ENCODE data around the gene CC2D1A. TPM values are rescaled to one million over a fixed set of nuclear protein-coding genes. Genes with fewer than 3 reads are reported as not detected.

The CC2D1A gene
- total and polyA plus RNA-seq, 2 experiments from 2014 or later: 15.8 to 20.6 TPM

- peak overlapping the region; percentile 21 for H2AFZ ChIP-seq
- H4K20me1 ChIP-seq (ENCODE audit: insufficient read depth): no peaks in the 10 kb centered on the region
- peak overlapping the region; percentile 92 for H3K9ac ChIP-seq
- peaks cover 5% of the 10 kb centered on the region; the same call in 1 of the 2 replicates for H3K79me2 ChIP-seq (ENCODE audit: insufficient read depth)
- no peak for TF ChIP-seq EZH2phosphoT487 (IDR thresholded peaks at IDR 0.05; ENCODE audit: insufficient read depth, low read depth)
- TF ChIP-seq EZH2 (IDR thresholded peaks at IDR 0.05; ENCODE audit: insufficient read depth, poor library complexity, severe bottlenecking): no peak
- H3K9me3 ChIP-seq (ENCODE audit: low read depth): no peaks in the 10 kb centered on the region
- H3K27me3 ChIP-seq (replicated peaks; ENCODE audit: insufficient read depth): no peaks in the 10 kb centered on the region
- no peaks in the 10 kb centered on the region for H3K9me2 ChIP-seq (ENCODE audit: insufficient read depth)
- peak; percentile 58 for DNase-seq
- H3K4me1 ChIP-seq (ENCODE audit: insufficient read depth): peaks cover 8% of the 10 kb centered on the region
- peak overlapping the region; percentile 80 for H3K4me2 ChIP-seq (ENCODE audit: unreplicated experiment)
- H3K4me3 ChIP-seq: peak overlapping the region; percentile 71
- in situ Hi-C loops (cut with MboI): loop anchor here (10.0 kb wide), 1 partner anchor 77 kb away; no protein-coding TSS in a partner anchor
- peaks cover 36% of the 10 kb centered on the region for H3F3A ChIP-seq (ENCODE audit: insufficient read depth)
- peak overlapping the region; percentile 97 for H3K27ac ChIP-seq
- 2 to 4% methylated on average over 10 to 11 of the region's 11 CpGs for WGBS, 2 experiments (ENCODE audit: low coverage in 1 of 2, low lambda C conversion rate in 2 of 2, missing lambda C conversion rate in 2 of 2)
- H3K36me3 ChIP-seq (ENCODE audit: low read depth): no peaks in the 10 kb centered on the region
These were observed 44.6 kb upstream of the CC2D1A start for GRCh38 chr19:13861392-13861713.

GRCh38 chr19:13861714-13862531 lies 44.1 kb upstream of the CC2D1A start:
- H3K4me1 ChIP-seq (ENCODE audit: insufficient read depth): peaks cover 8% of the 10 kb centered on the region
- H3K9me2 ChIP-seq (ENCODE audit: insufficient read depth): no peaks in the 10 kb centered on the region
- H4K20me1 ChIP-seq (ENCODE audit: insufficient read depth): no peaks in the 10 kb centered on the region
- TF ChIP-seq EZH2 (IDR thresholded peaks at IDR 0.05; ENCODE audit: insufficient read depth, poor library complexity, severe bottlenecking) (no peak), EZH2phosphoT487 (IDR thresholded peaks at IDR 0.05; ENCODE audit: insufficient read depth, low read depth) (no peak)
- H3K79me2 ChIP-seq (ENCODE audit: insufficient read depth): peaks cover 5% of the 10 kb centered on the region; the same call in 1 of the 2 replicates
- H3F3A ChIP-seq (ENCODE audit: insufficient read depth): peaks cover 36% of the 10 kb centered on the region
- no peaks in the 10 kb centered on the region for H3K27me3 ChIP-seq (replicated peaks; ENCODE audit: insufficient read depth)
- H3K9me3 ChIP-seq (ENCODE audit: low read depth): no peaks in the 10 kb centered on the region
- peak overlapping the region; percentile 92 for H3K9ac ChIP-seq
- in situ Hi-C loops (cut with MboI): loop anchor here (10.0 kb wide), 1 partner anchor 77 kb away; no protein-coding TSS in a partner anchor
- peak overlapping the region; percentile 80 for H3K4me2 ChIP-seq (ENCODE audit: unreplicated experiment)
- DNase-seq: peak; percentile 92
- H2AFZ ChIP-seq: peak overlapping the region; percentile 21
- no peaks in the 10 kb centered on the region for H3K36me3 ChIP-seq (ENCODE audit: low read depth)
- H3K27ac ChIP-seq: peak overlapping the region; percentile 97
- peak overlapping the region; percentile 71 for H3K4me3 ChIP-seq
- WGBS, 2 experiments (ENCODE audit: low coverage in 1 of 2, low lambda C conversion rate in 2 of 2, missing lambda C conversion rate in 2 of 2): 1% methylated on average over 16 to 27 of the region's 27 CpGs

GRCh38 chr19:13864046-13864666 lies 41.8 kb upstream of the CC2D1A start:
- Histone ChIP-seq H3F3A (ENCODE audit: insufficient read depth) (peaks cover 36% of the 10 kb centered on the region), H3K79me2 (ENCODE audit: insufficient read depth) (peaks cover 5% of the 10 kb centered on the region; the same call in 1 of the 2 replicates), H3K4me2 (ENCODE audit: unreplicated experiment) (no peak overlapping the region), H3K4me3 (peak overlapping the region; percentile 58; the same call in 1 of the 2 replicates), H3K36me3 (ENCODE audit: low read depth) (no peaks in the 10 kb centered on the region), H3K9me3 (ENCODE audit: low read depth) (no peaks in the 10 kb centered on the region), H4K20me1 (ENCODE audit: insufficient read depth) (no peaks in the 10 kb centered on the region), H2AFZ (peak overlapping the region; percentile 60; the same call in 1 of the 2 replicates), H3K4me1 (ENCODE audit: insufficient read depth) (peaks cover 8% of the 10 kb centered on the region), H3K9ac (peak overlapping the region; percentile 64; the same call in 1 of the 2 replicates), H3K27ac (no peak overlapping the region), H3K9me2 (ENCODE audit: insufficient read depth) (no peaks in the 10 kb centered on the region), H3K27me3 (replicated peaks; ENCODE audit: insufficient read depth) (no peaks in the 10 kb centered on the region)
- in situ Hi-C loops (cut with MboI): loop anchor here (10.0 kb wide), 1 partner anchor 79 kb away; no protein-coding TSS in a partner anchor
- TF ChIP-seq EZH2 (IDR thresholded peaks at IDR 0.05; ENCODE audit: insufficient read depth, poor library complexity, severe bottlenecking) (no peak), EZH2phosphoT487 (IDR thresholded peaks at IDR 0.05; ENCODE audit: insufficient read depth, low read depth) (no peak)
- DNase-seq: no peak
- 53 to 57% methylated on average over 13 of the region's 13 CpGs for whole genome bisulfite sequencing, 2 experiments (ENCODE audit: low coverage in 1 of 2, low lambda C conversion rate in 2 of 2, missing lambda C conversion rate in 2 of 2)
